Hypothalamus (tissue), 51 donors: ENCODE measurements around the gene BTBD9.

Source experiments
- DNase-seq, 51 donors: peaks; one replicate each; lab custom pipeline; 2025; lab: John Stamatoyannopoulos, UW

Gene BTBD9

DNA sequence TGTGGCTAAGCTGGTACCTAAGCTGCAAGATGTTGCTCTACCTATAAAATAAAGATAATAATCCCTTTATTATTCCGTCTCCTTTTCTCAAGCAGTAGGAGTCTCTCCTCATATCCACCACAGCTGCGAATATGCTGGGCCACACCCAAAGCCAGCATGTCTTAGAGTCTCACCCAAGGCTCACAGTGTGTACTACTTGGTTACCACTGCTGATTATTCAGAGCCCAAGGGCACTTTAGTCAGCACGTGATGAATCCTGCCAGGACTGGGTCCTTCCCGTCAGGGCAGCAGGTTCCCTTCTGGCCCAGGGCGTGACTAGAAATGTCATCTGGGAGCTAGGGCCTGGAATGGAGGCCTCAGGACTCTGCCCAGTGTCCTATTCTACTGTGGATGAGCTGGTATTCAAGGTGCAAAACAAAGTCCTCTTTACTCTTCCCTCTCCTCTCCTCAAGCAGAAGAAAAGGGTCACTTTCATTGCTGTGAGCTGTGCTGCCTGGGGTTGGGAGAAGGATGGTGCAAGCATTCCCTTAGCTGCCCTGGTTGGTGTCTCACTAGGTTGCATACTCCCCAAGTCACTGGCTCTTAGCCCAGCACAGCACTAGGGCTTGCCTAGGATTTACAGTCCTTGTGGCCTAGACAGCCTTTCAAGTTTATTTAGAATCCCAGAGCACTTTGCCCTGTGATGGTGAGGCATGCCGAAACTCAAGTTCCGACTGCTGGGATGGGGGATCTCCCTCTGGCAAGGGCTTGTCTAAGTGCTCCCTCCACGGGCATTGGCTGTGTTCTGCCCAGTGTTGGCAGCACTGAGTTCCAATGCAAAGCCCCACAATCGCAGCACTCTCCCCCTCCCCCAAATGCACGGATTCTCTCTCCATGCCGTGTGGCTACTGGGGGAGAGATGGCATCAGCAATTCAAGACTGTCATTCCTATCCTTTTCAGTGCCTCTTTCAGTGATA is 320.2 kb downstream of the BTBD9 start:
- peak in 4 of 51 donors; percentile 2 to 28 (median 15) for DNase-seq

DNA sequence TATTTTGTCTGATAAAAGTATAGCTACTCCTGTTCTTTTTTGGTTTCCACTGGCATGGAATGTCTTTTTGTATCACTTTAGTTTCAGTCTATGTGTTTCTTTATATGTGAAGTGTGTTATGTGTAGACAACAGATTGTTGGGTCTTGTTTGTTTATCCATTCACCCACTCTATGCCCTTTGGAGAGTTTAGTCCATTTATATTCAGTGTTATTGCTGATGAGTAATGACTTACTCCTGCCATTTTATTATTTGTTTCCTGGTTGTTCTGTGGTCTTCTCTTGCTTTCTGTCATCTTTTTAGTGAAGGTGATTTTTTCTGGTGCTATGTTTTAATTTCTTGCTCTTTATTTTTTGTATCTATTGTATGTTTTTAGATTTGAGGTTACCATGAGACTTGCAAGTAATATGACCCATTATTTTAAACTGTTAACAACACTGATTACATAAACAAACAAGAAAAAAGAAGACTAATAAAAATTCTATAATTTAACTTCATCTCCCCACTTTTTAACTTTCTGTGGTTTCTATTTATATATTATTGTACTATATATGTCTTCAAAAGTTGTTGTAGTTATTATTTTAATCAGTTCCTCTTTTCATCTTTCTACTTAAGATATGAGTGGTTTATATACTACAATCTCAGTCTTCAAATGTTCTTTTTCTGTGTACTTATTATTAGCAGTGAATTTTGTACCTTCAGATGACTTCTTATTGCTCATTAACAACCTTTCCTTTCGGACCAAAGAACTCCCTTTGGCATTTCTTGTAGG is 323.4 kb downstream of the BTBD9 start:
- no peak for DNase-seq

DNA sequence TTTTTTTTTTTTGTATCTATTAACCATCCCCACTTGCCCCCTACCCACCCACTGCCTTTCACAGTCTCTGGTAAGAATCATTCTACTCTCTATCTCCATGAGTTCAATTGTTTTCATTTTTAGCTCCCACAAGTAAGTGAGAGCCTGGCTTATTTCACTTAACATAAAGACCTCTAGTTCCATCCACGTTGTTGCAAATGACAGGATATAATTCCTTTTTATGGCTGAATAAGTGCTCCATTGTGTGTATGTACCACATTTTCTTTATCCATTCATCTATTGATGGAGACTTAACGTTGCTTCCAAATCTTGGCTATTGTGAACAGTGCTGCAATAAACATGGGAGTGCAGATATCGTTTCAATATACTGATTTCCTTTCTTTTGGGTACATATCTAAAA is 328.5 kb downstream of the BTBD9 start:
- no peak for DNase-seq

DNA sequence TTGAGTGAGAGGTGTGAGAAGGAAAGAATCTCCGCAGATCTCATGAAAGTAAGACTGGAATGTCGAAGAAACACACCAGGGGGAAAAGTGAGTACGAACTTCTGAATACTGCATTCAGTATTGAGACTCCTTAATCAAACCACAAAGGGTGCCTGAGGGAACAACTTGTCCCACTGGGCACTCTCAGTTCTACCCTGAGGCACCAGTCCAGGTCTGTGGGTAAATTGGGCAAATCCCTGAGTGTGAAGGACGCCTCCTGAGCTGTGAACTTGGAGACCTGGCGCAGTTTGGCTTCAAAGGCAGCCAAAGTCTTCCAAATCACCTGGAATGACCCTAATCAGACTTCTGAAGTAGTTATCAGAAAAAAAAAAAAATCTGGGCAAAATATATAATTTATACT is 329.7 kb downstream of the BTBD9 start:
- DNase-seq = peak in 25 of 51 donors; percentile 5 to 74 (median 34)

DNA sequence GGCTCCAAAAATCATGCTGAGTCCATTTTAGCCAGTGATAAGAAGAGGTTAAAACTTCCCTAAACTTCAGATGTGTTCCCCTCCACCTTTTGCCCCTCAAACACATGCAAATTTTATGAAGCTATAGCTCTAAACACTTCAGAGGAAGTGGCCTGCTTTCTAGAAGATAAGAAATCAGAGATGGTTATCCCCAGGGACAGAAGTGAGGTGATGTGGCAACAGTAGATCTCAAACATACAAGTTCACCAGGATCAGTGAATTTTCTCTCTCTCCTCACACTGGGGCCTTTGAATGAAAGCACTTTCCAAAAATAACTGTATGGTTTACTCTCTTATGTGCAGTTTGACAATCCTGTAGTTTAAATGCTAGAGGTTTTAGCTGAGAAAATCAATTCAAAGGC is 332.0 kb downstream of the BTBD9 start:
- no peak for DNase-seq

DNA sequence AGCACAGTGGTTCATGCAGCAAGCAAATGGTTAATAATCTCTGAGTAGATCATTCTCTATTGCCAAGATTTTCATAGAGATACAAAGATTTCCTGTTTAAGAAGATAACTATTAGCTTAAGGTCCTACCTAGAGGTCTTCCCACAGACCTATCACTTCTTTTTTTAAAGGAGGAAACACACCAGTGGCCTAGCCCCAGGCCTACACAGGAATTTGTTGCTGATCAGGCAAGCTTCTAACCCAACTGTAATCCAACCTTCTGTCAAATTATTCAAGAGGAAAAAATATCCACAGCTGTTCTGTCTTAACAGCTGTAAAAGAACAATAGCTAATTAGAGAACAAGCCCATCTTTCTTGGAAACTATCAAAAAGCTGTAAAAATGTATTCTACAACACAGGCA is 332.8 kb downstream of the BTBD9 start:
- no peak for DNase-seq

DNA sequence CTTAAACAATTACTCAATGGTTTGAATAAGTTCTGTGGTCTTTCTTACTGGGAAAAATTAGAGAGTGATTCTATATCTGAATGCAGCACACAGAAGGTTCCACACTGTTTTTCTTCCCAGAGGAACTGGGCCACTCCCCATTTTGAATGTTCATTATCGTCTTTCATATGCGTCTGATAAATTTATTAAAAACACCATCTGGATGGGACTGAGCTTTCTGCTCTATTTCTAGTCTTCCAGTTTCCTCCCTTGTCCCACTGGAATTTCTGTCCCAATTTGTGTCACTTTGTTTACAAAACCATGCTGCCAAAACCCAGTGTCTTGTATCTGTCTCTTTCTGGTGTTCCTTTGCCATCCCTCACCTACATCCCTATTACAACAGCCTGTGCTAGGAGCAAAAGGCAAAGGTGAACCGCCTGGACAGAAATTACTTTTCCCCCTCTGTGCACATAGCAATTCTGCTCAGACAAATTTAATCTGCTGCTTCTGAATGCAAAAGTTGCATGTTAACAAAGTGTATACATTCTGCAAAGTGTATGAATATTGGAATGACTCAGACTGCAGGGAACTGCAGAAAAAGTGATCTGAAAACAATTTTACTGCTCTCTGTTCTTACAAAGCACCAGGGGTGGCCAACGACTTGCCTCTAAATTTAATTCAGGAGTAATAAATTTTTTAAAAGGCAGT is 333.6 kb downstream of the BTBD9 start:
- DNase-seq = no peak

DNA sequence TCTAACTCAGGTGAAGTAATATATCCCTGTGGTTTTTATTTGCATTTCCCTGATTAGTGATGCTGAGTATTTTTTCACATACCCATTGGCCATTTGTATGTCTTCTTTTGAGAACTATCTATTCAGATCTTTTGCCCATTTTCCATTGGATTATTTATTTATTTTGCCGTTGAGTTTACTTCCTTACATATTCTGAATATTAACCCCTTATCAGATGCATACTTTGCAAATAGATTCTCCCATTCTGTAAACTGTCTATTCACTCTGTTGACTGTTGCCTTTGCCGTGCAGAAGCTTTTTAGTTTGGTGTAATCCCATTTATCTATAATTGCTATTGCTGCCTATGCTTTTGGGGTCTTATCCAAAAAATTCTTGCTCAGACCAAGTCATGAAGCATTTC is 336.9 kb downstream of the BTBD9 start:
- no peak for DNase-seq

DNA sequence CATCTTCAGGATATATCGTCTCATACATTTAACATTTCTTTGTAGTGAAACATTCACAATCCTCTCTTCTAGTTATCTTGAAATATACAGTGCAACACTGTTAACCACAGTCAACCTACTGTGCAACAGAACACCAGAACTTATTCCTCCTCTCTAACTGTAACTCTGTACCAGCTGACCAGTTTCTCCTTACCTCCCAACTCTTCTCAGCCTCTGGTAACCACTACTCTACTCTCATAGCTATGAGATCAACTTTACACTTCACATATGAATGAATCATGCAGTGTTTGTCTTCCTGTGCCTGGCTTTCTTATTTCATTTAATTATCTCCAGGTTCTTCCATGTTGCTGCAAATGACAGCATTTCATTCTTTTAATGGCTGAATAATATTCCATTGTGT is 337.6 kb downstream of the BTBD9 start:
- DNase-seq = no peak

DNA sequence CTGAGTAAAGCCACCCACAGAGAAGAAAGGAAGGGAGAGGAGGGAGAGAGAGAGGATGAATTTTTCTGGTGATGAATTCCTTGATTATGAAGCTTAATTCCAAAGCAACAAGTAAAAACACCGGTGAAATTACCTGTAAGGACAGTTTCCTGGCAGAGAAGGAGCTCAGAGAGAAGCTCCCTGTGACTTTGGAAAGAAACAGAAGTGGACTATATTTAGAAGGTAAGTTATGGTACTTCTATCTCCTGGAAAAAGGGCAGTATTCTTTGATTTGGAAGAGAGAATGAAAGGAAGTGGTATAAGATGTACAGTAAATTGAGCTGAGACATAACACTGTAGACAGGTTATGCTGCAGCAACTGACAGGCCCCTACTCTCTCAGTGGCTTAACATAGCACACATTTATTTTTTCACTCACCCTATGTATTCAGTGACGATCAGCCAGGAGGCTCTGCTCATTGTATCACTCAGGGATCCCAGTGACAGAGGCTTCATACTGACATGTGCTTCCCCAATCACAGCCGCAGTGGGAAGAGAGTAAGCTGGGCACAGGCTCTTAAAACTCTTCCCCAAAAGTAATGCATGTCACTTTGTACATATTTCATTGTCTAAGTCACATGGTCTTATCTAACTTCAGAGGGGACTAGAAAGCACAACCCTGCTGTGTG is 349.5 kb downstream of the BTBD9 start:
- DNase-seq = no peak

DNA sequence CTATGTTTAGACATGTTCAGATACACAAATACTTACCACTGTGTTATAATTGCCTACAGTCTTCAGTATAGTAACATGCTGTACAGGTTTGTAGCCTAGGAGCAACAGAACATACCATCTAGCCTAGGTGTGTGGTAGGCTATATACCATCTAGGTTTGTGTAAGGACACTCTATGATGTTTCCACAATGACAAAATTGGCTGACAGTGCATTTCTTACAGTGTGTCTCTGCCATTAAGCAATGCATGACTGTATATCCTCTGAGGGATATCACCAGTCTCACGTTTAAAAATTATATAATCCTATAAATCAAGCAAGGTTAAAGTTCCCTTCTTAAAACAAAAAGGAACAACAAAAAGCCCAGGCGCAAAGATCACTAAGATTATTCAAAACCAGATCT is 352.2 kb downstream of the BTBD9 start:
- DNase-seq = no peak

DNA sequence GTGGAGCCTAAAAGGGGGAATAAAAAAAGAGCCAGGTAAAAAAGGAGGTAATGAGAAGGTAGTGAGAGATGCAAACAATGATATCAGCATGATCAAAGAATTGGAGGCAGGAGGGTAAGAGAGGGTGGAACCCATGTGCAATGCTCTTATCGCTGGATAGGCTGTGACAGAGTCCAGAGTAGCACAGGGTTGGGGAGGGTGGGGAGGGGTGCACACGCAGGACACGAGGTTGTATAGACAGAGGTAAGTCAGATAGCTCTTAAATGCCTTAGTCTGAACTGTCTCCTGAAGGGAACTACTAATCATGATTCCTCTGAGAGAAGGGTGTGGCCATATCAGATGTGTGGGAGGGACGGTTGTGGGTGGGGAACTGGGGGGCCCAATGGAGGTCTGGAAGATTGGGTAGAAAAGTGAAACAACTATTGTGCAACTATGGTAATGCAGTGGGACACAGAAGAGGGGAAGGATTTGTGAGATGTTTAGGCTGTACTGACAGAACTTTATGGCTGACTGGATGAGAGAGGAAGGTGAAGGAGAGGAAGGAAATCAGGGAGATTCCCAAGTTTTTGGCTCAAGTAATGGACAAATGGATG is 354.8 kb downstream of the BTBD9 start:
- DNase-seq = no peak

DNA sequence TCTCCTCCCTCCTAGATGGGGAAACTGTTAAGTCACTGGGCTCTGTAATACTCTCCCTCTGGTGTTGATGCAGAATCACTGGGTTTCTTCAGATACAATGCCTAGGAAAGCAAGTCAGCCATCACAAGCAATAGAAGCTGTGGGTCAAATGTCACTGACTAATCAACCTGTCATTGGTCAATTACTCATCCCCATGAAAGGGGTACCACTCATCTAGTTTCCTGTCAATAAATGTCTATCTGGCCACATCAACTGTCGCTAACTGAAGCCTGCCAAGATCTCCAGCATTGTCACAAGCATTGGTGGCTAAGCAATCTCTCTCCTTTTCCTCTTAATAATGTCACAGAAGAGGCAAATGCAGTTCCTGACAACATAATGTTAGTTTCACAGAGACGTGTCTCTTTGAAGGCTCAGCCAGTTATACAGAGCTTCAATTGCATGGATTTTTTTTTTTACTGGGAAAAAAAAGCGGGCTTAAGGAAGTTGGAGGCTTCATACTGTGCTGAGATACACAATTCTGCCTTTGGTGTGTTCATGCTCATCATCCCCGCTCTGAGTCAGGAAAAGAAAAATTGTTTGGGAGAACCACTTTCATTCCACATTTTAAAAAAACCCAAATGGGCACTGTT is 355.9 kb downstream of the BTBD9 start:
- DNase-seq = no peak

DNA sequence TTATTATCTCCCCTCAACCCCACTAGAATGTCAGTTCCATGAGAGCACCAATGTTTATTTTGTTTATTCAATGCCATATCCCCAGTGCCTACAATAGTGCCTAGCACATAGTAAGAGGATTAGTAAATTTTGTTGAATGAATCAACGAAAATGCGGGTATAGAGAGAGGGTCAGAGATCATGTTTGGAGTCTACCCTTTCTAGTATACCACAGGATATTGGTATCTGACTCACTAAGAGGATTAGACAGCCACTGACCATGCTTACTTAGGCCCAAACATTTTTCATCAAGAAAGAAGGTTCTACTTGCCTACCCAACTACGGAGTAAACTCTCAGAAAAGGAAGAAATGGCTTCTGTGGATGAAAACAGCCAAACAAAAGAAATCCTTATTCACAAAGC is 356.8 kb downstream of the BTBD9 start:
- no peak for DNase-seq

DNA sequence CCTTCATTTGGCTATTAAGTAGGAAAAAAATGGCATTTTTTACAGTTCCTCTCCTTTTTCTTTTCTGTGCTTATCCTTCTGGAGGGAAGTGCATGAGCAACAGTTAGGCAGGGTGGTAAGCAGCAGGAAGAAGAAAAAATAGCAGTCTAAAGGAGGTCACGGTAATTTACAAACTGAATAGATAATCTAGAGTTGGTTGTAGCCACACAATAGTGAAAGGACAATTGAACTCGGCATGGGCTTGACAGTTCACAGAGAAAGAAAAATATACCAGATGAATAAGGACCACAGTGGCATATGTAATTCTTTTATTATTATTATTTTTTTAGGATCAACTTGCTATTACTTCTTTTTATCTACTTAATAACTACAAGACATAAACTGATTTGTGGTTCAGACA is 358.6 kb downstream of the BTBD9 start:
- DNase-seq = no peak

DNA sequence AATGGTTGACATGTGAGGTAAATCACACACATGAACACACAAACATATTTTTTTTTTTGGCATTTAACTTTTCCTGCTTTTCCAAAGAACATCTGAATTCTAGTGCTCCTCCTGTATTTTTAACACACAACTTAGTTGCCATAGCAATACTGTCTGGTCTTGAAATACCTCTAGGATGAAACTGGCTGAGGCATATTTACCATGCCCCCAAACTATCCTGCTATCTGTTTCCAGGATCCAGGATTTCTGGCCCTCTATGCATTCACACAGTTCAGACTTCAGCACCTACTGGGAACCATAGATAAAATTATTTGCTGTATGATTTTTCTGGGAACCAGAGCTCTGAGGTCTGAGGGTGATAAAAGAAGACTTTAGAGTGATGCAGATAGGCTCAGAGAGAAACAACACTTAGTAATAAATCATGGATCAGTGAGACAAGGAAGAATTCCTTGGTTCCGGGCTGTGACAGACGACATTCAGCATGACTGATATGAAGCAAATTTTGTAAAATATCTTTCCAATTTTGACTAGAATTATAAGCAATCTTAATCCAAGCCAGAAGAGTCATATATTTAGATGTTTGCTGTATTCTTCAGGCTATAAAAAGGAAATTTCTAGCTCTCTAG is 359.7 kb downstream of the BTBD9 start:
- no peak for DNase-seq

DNA sequence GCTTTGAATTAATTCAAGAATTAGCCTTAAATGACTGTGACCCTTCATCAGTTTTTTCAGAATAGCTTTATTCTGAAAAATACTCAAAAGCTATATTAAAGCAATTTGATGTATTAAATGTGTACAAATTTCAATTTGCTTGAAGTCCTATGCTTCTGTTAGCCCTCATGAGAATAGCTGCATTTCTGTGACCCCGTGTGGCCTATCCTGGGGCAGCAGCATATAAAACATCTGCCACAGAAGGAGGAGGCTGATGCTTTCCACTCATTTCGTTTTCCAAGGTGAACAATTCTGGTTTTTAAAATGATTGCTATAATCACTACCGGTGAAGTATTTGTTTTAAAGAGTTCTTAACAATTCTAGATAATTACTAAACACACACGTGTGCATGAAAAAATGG is 360.3 kb downstream of the BTBD9 start:
- DNase-seq = no peak

DNA sequence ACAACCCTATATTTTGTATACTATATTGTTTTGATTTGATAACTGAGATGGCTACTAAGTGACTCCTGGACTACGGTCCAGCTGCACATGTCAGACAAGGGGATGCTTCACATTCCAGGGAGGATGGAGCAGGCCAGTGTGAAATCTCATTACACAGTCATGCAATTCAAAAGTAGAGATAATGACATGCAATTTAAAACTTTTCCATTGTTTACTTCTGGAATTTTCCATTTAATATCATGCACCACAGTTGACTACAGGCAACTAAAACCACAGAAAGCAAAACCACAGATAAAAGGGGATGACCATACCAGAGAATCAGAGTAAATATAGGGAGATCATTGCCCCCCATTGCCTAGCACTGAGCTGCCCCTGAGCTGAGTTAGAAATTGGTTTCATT is 366.4 kb downstream of the BTBD9 start:
- DNase-seq = no peak

DNA sequence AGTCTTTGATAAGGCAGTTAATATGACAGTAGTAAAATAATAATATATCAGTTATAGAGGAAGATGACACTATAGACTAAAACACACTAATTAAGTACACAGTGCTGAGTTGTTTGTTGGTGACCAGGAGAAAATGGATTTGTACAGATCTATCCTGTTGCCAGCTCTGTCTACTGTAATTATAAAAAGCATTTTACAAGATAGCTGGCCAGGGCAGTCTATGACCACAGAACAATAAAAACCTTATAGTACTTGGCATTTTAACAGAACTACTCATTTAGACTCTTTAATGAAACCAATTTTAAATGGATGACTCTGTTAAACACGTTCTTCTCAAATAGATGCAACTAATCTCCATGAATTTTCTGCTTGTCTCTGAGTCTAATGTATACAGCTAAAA is 367.5 kb downstream of the BTBD9 start:
- no peak for DNase-seq
